Neuron (in vitro differentiated cells): Measurements from ENCODE around the gene CAMTA1.
"Not testable (repeated sequence)": the region's sequence is repeated elsewhere in the genome, so short reads cannot be mapped to it uniquely, and the experiment has no call there.

ENCODE experiments used
- H2AFZ ChIP-seq: one replicate; pipeline ENCODE4 v1.6.1; 2013; ENCODE audit warnings: low read depth, mild to moderate bottlenecking, inconsistent platforms, low read length, moderate library complexity
- H3K27me3 ChIP-seq: one replicate; pipeline ENCODE4 v1.6.1; 2013; ENCODE audit warnings: low read length; ENCODE audit not compliant: insufficient read depth
- H3K36me3 ChIP-seq: one replicate; pipeline ENCODE4 v1.6.1; 2013; ENCODE audit warnings: low read length; ENCODE audit not compliant: insufficient read depth
- H3K4me1 ChIP-seq: one replicate; pipeline ENCODE4 v1.6.1; 2013; ENCODE audit warnings: low read length; ENCODE audit not compliant: insufficient read depth
- H3K4me3 ChIP-seq: 2 replicates; pipeline ENCODE4 v1.5.1; 2013; ENCODE audit warnings: mild to moderate bottlenecking, low read length, moderate library complexity
- H3K9me3 ChIP-seq: one replicate; pipeline ENCODE4 v1.6.1; 2013; ENCODE audit warnings: low read length

Gene CAMTA1

GRCh38 chr1:7136166-7136953 lies 351.1 kb downstream of the CAMTA1 start:
- H3K9me3 ChIP-seq, result no peaks in the 10 kb centered on the region
- no peaks in the 10 kb centered on the region for H3K4me1 ChIP-seq
- no peaks in the 10 kb centered on the region for H3K36me3 ChIP-seq
- H3K4me3 ChIP-seq, result no peak overlapping the region
- no peaks in the 10 kb centered on the region for H3K27me3 ChIP-seq
- H2AFZ ChIP-seq, result no peak overlapping the region

GRCh38 chr1:7140251-7140650 lies 355.0 kb downstream of the CAMTA1 start:
- Histone ChIP-seq H3K36me3 (no peaks in the 10 kb centered on the region), H3K9me3 (no peaks in the 10 kb centered on the region), H3K4me1 (no peaks in the 10 kb centered on the region), H2AFZ (no peak overlapping the region), H3K4me3 (no peak overlapping the region), H3K27me3 (no peaks in the 10 kb centered on the region)

- H3K9me3 ChIP-seq, result no peaks in the 10 kb centered on the region
- no peaks in the 10 kb centered on the region for H3K4me1 ChIP-seq
- H3K36me3 ChIP-seq, result no peaks in the 10 kb centered on the region
- H3K27me3 ChIP-seq, result peaks cover 15% of the 10 kb centered on the region
- H3K4me3 ChIP-seq, result no peak overlapping the region
- no peak overlapping the region for H2AFZ ChIP-seq
These were observed 360.7 kb downstream of the CAMTA1 start for GRCh38 chr1:7145947-7146346.

- Histone ChIP-seq H3K36me3 (no peaks in the 10 kb centered on the region), H3K4me3 (no peak overlapping the region), H3K9me3 (no peaks in the 10 kb centered on the region), H2AFZ (no peak overlapping the region), H3K27me3 (peaks cover 18% of the 10 kb centered on the region), H3K4me1 (no peaks in the 10 kb centered on the region)
These were observed 361.5 kb downstream of the CAMTA1 start for GRCh38 chr1:7146710-7147109.

GRCh38 chr1:7147581-7148282 lies 362.5 kb downstream of the CAMTA1 start:
- not testable (repeated sequence) for H3K9me3 ChIP-seq, H3K36me3 ChIP-seq, H2AFZ ChIP-seq, H3K4me3 ChIP-seq, H3K4me1 ChIP-seq
- H3K27me3 ChIP-seq, result peaks cover 18% of the 10 kb centered on the region

- no peaks in the 10 kb centered on the region for H3K9me3 ChIP-seq
- no peaks in the 10 kb centered on the region for H3K4me1 ChIP-seq
- no peaks in the 10 kb centered on the region for H3K36me3 ChIP-seq
- no peak overlapping the region for H3K4me3 ChIP-seq
- peaks cover 29% of the 10 kb centered on the region for H3K27me3 ChIP-seq
- no peak overlapping the region for H2AFZ ChIP-seq
These were observed 364.0 kb downstream of the CAMTA1 start for GRCh38 chr1:7149080-7149838.

- no peaks in the 10 kb centered on the region for H3K4me1 ChIP-seq
- peaks cover 34% of the 10 kb centered on the region for H3K27me3 ChIP-seq
- no peak overlapping the region for H3K4me3 ChIP-seq
- no peaks in the 10 kb centered on the region for H3K36me3 ChIP-seq
- H2AFZ ChIP-seq, result no peak overlapping the region
- no peaks in the 10 kb centered on the region for H3K9me3 ChIP-seq
These were observed 365.5 kb downstream of the CAMTA1 start for GRCh38 chr1:7150724-7151280.

GRCh38 chr1:7151978-7152377 lies 366.7 kb downstream of the CAMTA1 start:
- Histone ChIP-seq H3K4me1 (no peaks in the 10 kb centered on the region), H2AFZ (no peak overlapping the region), H3K27me3 (peaks cover 34% of the 10 kb centered on the region), H3K9me3 (no peaks in the 10 kb centered on the region), H3K36me3 (no peaks in the 10 kb centered on the region), H3K4me3 (no peak overlapping the region)

GRCh38 chr1:7152655-7153054 lies 367.4 kb downstream of the CAMTA1 start:
- Histone ChIP-seq H2AFZ (no peak overlapping the region), H3K36me3 (no peaks in the 10 kb centered on the region), H3K4me3 (no peak overlapping the region), H3K4me1 (no peaks in the 10 kb centered on the region), H3K27me3 (peaks cover 34% of the 10 kb centered on the region), H3K9me3 (no peaks in the 10 kb centered on the region)

GRCh38 chr1:7153464-7153863 lies 368.2 kb downstream of the CAMTA1 start:
- Histone ChIP-seq H3K4me1 (no peaks in the 10 kb centered on the region), H3K27me3 (peaks cover 34% of the 10 kb centered on the region), H3K4me3 (no peak overlapping the region), H2AFZ (no peak overlapping the region), H3K9me3 (no peaks in the 10 kb centered on the region), H3K36me3 (no peaks in the 10 kb centered on the region)

- Histone ChIP-seq H2AFZ (no peak overlapping the region), H3K9me3 (no peaks in the 10 kb centered on the region), H3K4me3 (no peak overlapping the region), H3K27me3 (peaks cover 11% of the 10 kb centered on the region), H3K4me1 (no peaks in the 10 kb centered on the region), H3K36me3 (no peaks in the 10 kb centered on the region)
These were observed 374.0 kb downstream of the CAMTA1 start for GRCh38 chr1:7159116-7159781.

- not testable (repeated sequence) for H2AFZ ChIP-seq, H3K4me3 ChIP-seq, H3K4me1 ChIP-seq, H3K27me3 ChIP-seq, H3K36me3 ChIP-seq, H3K9me3 ChIP-seq
These were observed 383.3 kb downstream of the CAMTA1 start for GRCh38 chr1:7168554-7168953.
